GM13976 (cell line): ENCODE results near the gene COG5.

ENCODE experiments used
- DNase-seq: peaks from one replicate; pipeline ENCODE4 v3.0.0; 2012; ENCODE audit warnings: low spot score
- in situ Hi-C: fragments of 300-500 bp; cut with MboI; formaldehyde crosslinking; loops from one replicate; pipeline ENCODE4 v1.12.0; 2022; ENCODE audit warnings: low sequenced_read_pairs, mixed read lengths, inconsistent platforms; ENCODE audit not compliant: unreplicated experiment
- TF ChIP-seq, protein P1 (sequence below): IDR thresholded peaks from 2 replicates; pipeline ENCODE4 v1.5.1; 2012; ENCODE audit warnings: borderline replicate concordance, mild to moderate bottlenecking; ENCODE audit not compliant: insufficient read depth; ENCODE audit errors: extremely low read depth, missing control alignments, control extremely low read depth

Gene COG5

DNA sequence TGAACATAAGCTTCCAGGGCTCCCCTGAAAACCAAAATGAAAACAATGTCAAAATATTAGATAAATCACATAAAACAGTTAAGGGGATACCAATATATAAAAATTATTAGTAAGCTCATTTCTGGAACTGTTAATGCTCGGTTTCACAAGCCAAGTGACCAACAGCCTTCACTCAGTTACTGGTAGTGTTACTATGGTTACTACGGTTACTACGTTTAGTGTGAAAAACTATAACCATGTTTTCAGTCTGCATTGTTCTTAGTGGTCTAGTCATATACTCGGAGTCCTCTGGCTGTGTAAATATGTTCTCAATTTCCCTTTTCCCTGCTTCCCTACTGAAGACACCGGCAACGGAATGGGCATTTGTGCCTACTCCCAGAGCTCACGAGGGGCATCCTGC is 360.1 kb downstream of the COG5 start:
- in situ Hi-C loops, result loop anchor here (10.0 kb wide), 1 partner anchor 521 kb away; no protein-coding TSS in a partner anchor
- TF ChIP-seq, protein P1, sequence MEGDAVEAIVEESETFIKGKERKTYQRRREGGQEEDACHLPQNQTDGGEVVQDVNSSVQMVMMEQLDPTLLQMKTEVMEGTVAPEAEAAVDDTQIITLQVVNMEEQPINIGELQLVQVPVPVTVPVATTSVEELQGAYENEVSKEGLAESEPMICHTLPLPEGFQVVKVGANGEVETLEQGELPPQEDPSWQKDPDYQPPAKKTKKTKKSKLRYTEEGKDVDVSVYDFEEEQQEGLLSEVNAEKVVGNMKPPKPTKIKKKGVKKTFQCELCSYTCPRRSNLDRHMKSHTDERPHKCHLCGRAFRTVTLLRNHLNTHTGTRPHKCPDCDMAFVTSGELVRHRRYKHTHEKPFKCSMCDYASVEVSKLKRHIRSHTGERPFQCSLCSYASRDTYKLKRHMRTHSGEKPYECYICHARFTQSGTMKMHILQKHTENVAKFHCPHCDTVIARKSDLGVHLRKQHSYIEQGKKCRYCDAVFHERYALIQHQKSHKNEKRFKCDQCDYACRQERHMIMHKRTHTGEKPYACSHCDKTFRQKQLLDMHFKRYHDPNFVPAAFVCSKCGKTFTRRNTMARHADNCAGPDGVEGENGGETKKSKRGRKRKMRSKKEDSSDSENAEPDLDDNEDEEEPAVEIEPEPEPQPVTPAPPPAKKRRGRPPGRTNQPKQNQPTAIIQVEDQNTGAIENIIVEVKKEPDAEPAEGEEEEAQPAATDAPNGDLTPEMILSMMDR, result no peak
- no peak for DNase-seq

DNA sequence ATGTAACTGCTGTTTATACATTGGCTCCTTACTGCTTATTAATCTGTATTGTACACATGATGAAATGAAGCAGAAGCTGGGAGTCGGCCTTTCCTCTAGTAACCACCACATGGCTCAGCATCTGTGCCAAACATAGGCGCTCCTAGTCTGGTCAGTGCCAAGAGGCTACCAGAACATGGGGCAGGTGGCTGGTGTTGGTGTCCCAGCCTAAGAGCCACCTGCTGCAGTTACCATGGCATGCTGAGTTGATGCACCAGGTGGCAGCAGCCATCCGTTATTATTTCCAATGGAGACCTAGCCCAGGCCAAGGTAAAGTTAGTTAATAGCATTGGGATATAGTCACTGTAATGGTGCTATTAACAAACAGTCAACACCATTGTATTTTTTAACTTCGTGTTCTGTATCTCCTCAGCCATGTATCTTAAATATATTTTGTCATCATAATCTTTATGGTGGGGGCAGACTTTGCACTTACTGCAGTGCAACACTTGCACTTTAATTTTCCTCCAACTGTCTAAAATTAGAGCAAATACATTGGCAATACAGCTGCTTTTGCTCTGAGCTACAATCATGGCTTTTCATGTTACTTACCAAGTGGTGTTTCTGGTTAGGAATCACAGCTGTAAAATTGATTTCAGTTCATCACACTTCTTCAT is 361.8 kb downstream of the COG5 start:
- in situ Hi-C loops, result loop anchor here (10.0 kb wide), 1 partner anchor 523 kb away; no protein-coding TSS in a partner anchor
- TF ChIP-seq, protein P1, result peak; percentile 41
- peak; percentile 46 for DNase-seq

- no peak for DNase-seq
- TF ChIP-seq, protein P1, result no peak
- in situ Hi-C loops, result no loop called here
Observed at GRCh38 chr7:107196834-107197610, 366.7 kb downstream of the COG5 start.

GRCh38 chr7:107194052-107194451 is 369.7 kb downstream of the COG5 start:
- in situ Hi-C loops, result no loop called here
- TF ChIP-seq, protein P1, result no peak
- DNase-seq, result no peak

- in situ Hi-C loops, result no loop called here
- no peak for DNase-seq
Observed at GRCh38 chr7:107190090-107190489, 373.6 kb downstream of the COG5 start.

DNA sequence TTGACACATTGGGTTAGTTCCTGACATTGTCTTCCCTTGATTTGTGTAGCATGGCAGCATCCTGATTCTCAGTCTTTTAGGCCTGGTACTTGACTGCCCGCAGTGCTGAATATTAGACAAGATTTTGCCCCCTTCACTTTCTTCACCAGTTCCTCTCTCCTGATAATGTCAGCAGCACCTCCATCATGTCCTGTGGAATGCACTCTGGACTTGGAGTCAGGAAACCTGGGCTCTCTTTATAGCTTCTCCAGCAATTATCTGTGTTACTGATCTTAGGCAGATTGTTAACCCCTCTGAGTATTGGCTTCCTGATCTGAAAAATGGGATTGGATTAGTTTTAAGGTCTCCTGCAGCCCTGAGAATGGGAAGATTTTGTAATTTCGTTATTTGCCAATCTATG is 375.9 kb downstream of the COG5 start:
- DNase-seq, result no peak
- TF ChIP-seq, protein P1, result no peak
- in situ Hi-C loops, result no loop called here

More at GRCh38 chr7:107190090-107190489, 373.6 kb downstream of the COG5 start:
- TF ChIP-seq, protein P1, result no peak
